Measurements from ENCODE around the gene HS2ST1. TPM values are rescaled to one million over a fixed set of nuclear protein-coding genes. Genes with fewer than 3 reads are reported as not detected.

Gene HS2ST1
- total RNA-seq, 1 donor from 2014 or later, result 56.4 TPM

DNA sequence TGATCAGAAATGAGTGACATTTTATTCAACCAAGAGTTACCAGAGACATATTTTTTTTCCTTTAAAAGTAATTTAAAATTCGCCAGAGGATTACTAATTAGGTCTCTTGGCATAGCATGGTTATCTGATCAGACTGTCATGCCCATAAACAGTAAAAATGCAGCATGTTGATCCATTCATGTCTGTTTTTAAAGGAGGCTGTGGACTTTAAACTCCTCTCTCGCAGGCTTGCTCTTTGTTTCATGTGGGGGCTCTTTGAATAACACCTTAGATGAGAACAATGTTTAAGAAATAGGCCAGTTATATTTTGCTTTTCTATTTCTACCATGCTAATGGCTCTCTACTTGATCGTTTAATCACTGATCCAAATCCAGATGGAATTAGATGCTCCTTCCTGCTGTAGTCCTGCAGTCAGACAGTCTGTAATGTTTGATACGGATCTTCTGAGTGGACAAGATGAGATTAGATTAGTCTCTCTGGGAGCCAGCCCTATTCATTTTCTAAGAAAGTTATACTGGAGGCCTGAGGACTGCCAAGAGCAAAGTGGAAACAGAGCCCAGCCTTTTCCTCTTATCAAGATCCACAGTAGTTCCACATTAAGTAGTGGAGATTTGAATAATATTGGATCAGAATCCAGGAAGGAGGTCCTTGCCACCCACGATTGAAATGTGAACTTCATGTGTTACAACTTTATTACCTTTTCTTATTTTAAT lies 197.4 kb downstream of the HS2ST1 start:
- peaks cover 27% of the 10 kb centered on the region for H3K4me1 Mint-ChIP-seq
- no peak overlapping the region for H3K27ac Mint-ChIP-seq (ENCODE audit: unreplicated experiment)
- no peak overlapping the region for H3K4me3 Mint-ChIP-seq
- no peaks in the 10 kb centered on the region for H3K9me3 Mint-ChIP-seq
- no peak for DNase-seq (ENCODE audit: low read depth, low spot score)
- TF ChIP-seq, protein P1, sequence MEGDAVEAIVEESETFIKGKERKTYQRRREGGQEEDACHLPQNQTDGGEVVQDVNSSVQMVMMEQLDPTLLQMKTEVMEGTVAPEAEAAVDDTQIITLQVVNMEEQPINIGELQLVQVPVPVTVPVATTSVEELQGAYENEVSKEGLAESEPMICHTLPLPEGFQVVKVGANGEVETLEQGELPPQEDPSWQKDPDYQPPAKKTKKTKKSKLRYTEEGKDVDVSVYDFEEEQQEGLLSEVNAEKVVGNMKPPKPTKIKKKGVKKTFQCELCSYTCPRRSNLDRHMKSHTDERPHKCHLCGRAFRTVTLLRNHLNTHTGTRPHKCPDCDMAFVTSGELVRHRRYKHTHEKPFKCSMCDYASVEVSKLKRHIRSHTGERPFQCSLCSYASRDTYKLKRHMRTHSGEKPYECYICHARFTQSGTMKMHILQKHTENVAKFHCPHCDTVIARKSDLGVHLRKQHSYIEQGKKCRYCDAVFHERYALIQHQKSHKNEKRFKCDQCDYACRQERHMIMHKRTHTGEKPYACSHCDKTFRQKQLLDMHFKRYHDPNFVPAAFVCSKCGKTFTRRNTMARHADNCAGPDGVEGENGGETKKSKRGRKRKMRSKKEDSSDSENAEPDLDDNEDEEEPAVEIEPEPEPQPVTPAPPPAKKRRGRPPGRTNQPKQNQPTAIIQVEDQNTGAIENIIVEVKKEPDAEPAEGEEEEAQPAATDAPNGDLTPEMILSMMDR (conservative IDR thresholded peaks at IDR 0.05), result no peak
- peaks cover 1% of the 10 kb centered on the region for H3K36me3 Mint-ChIP-seq (ENCODE audit: low read depth)
- H3K27me3 Mint-ChIP-seq (ENCODE audit: low read depth), result no peaks in the 10 kb centered on the region

DNA sequence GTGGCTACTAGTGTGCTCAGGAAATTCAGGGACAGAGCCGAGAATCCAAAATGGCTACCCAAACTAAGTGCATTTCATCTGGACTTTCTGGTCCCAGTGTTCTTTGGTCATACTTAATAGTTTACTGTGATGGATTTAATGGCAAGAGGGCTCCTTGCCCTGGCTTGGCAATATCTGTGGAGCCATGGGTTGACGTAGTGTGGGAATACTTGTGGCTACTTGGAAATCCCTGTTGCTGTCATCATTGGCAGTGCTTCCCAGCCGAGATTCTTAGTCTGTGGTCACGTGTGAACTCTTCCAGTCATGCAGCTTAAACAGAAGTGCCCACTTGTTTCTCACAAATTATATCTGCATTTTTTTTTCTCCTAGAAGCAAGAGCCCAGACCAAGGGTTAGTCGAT lies 198.9 kb downstream of the HS2ST1 start:
- TF ChIP-seq, protein P1 (conservative IDR thresholded peaks at IDR 0.05), result no peak
- DNase-seq (ENCODE audit: low read depth, low spot score), result no peak
- Mint-ChIP-seq H3K27ac (ENCODE audit: unreplicated experiment) (no peak overlapping the region), H3K27me3 (ENCODE audit: low read depth) (no peaks in the 10 kb centered on the region), H3K4me1 (peaks cover 27% of the 10 kb centered on the region), H3K9me3 (no peaks in the 10 kb centered on the region), H3K4me3 (no peak overlapping the region), H3K36me3 (ENCODE audit: low read depth) (peaks cover 2% of the 10 kb centered on the region)

DNA sequence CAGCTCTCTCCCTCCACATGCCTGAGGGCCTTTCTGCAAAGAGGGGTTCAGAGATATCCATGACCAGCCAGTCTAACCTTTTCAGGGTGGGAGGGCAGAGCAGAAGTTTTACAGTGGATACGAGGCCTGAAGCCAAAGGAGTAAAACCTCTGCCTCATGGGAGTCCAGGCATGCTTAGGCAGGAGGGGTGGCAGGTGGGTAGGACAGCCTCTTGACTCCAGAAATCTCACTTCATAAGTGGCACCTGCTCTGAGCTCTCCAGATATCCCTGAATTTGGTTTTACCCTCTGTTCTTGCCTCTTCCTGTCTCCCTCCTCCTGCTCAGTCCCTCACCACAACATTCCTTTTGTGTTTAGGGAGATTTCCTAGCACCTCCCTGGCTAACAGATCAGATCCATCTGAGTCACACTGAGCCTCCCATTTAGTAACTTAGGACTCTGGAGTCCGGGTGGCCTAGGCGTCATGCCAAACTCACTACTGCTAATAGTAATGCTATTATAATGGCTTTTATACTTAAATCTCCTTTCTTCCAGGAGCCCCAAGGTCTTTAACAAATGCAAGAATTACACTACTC lies 201.0 kb downstream of the HS2ST1 start:
- Mint-ChIP-seq H3K4me3 (no peak overlapping the region), H3K27ac (ENCODE audit: unreplicated experiment) (no peak overlapping the region), H3K9me3 (no peaks in the 10 kb centered on the region), H3K27me3 (ENCODE audit: low read depth) (no peaks in the 10 kb centered on the region), H3K4me1 (peaks cover 16% of the 10 kb centered on the region), H3K36me3 (ENCODE audit: low read depth) (peaks cover 2% of the 10 kb centered on the region)
- DNase-seq (ENCODE audit: low read depth, low spot score), result no peak
- TF ChIP-seq, protein P1 (conservative IDR thresholded peaks at IDR 0.05), result no peak

DNA sequence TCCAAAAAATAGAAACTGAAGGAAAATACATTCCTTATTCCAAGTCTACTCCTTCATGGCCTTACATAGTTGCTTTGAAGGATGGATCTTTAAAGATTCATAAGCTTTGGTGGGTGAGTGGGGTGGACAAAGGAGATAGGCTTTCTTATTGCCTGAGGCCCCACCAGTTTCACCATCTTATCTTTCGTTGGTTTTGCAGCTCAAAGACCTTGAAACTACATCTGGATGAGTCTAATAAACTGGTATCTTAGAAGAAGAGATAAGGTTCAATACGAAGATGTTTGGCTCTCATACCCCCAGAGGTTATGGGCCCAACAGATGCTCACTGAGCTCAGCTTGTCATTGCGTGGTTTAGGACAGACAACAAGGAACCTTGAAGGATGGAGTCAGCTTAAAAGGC lies 201.5 kb downstream of the HS2ST1 start:
- peaks cover 11% of the 10 kb centered on the region for H3K4me1 Mint-ChIP-seq
- no peak for DNase-seq (ENCODE audit: low read depth, low spot score)
- TF ChIP-seq, protein P1 (conservative IDR thresholded peaks at IDR 0.05), result no peak
- H3K27me3 Mint-ChIP-seq (ENCODE audit: low read depth), result no peaks in the 10 kb centered on the region
- peaks cover 2% of the 10 kb centered on the region for H3K36me3 Mint-ChIP-seq (ENCODE audit: low read depth)
- H3K4me3 Mint-ChIP-seq, result no peak overlapping the region
- H3K9me3 Mint-ChIP-seq, result no peaks in the 10 kb centered on the region
- H3K27ac Mint-ChIP-seq (ENCODE audit: unreplicated experiment), result no peak overlapping the region

DNA sequence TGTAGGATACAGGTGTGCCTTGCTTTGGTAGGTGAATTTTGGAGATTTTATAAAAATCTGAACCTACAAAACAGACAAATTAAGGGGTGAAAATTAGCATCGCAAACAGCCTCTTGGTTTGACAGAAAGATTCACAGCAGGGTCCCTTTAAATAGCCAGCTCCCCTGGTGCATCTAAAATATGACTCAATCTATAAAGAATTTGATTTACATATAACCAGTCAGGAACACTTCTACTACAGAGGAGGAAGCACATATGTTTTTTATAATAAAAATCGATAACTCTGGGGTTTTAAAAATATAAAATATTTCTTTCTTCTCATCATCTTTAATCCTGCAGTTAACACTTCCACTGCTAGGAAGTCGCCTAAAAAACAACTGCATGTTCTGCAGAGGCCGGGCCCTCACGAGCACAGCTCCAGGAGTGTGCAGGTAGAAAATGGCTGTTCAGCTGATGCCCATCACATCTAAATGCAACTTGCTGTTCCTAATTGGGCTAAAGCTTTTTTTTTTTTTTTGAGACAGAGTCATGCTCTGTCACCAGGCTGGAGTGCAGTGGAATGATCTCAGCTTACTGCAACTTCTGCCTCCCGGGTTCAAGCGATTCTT lies 203.4 kb downstream of the HS2ST1 start:
- H3K36me3 Mint-ChIP-seq (ENCODE audit: low read depth), result peaks cover 2% of the 10 kb centered on the region
- peaks cover 8% of the 10 kb centered on the region for H3K4me1 Mint-ChIP-seq
- no peak overlapping the region for H3K4me3 Mint-ChIP-seq
- H3K27me3 Mint-ChIP-seq (ENCODE audit: low read depth), result no peaks in the 10 kb centered on the region
- no peak for DNase-seq (ENCODE audit: low read depth, low spot score)
- H3K27ac Mint-ChIP-seq (ENCODE audit: unreplicated experiment), result no peak overlapping the region
- TF ChIP-seq, protein P1 (conservative IDR thresholded peaks at IDR 0.05), result no peak
- no peaks in the 10 kb centered on the region for H3K9me3 Mint-ChIP-seq

All from neural crest cell (in vitro differentiated cells).